Bronchial epithelial cell (primary cell): ENCODE data around the gene CAMK2A. TPM values are rescaled to one million over a fixed set of nuclear protein-coding genes. Genes with fewer than 3 reads are reported as not detected.
A peak's percentile ranks its signal among the peaks of the same experiment; 100 is the strongest.

Experiments
- DNase-seq: peaks from one replicate; pipeline ENCODE4 v3.0.0-alpha.2; 2010; ENCODE audit warnings: low read depth
- FAIRE-seq: peaks from 2 replicates; lab custom pipeline; 2011; peaks lifted over from hg19 to GRCh38; lab: Jason Lieb, UNC
- H3K27me3 ChIP-seq: 2 replicates; pipeline ENCODE4 v1.5.1; 2011; ENCODE audit warnings: low read length; ENCODE audit not compliant: control insufficient read depth, insufficient read depth
- H3K36me3 ChIP-seq: 2 replicates; pipeline ENCODE4 v1.5.1; 2011; ENCODE audit warnings: low read length; ENCODE audit not compliant: control insufficient read depth, insufficient read depth
- H3K4me3 ChIP-seq: 2 replicates; pipeline ENCODE4 v1.5.1; 2011; ENCODE audit warnings: mild to moderate bottlenecking, low read depth, low read length, control low read depth
- total RNA-seq: library from RNA; depleted of rRNA; stranded (reverse); fragments of >200 nt; gene quantifications from 2 replicates; pipeline ENCODE4 v1.2.1, GENCODE V29; 2014
- TF ChIP-seq, protein P1 (sequence below): IDR thresholded peaks from 2 replicates; pipeline ENCODE4 v1.5.1; 2011; ENCODE audit warnings: mild to moderate bottlenecking, moderate library complexity, low read length, control low read depth, inconsistent platforms; ENCODE audit not compliant: insufficient read depth, severe bottlenecking

The CAMK2A gene
- total RNA-seq, 1 donor from 2014 or later = under 0.01 TPM

DNA sequence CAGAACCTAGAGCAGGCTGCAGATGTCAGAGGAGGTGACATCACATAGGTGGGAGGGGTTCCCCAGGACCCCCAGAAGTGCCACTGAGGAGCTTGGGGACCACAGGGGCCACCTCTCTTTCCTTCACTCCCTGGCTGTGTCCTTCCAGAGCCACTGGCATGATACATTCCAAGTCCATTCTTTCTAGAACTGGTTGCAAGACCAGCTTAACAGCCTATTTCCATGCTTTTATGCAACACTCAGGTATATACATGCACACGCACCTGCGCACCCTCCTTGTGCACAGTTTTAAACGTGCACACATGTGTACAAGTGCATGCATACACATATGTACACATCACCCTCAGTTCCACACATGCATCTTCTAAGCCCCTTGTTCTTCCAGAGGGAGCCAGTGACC, 60.0 kb downstream of the CAMK2A start:
- no peak overlapping the region for H3K4me3 ChIP-seq
- H3K27me3 ChIP-seq = no peaks in the 10 kb centered on the region
- TF ChIP-seq, protein P1, sequence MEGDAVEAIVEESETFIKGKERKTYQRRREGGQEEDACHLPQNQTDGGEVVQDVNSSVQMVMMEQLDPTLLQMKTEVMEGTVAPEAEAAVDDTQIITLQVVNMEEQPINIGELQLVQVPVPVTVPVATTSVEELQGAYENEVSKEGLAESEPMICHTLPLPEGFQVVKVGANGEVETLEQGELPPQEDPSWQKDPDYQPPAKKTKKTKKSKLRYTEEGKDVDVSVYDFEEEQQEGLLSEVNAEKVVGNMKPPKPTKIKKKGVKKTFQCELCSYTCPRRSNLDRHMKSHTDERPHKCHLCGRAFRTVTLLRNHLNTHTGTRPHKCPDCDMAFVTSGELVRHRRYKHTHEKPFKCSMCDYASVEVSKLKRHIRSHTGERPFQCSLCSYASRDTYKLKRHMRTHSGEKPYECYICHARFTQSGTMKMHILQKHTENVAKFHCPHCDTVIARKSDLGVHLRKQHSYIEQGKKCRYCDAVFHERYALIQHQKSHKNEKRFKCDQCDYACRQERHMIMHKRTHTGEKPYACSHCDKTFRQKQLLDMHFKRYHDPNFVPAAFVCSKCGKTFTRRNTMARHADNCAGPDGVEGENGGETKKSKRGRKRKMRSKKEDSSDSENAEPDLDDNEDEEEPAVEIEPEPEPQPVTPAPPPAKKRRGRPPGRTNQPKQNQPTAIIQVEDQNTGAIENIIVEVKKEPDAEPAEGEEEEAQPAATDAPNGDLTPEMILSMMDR = no peak
- DNase-seq = no peak
- H3K36me3 ChIP-seq = no peaks in the 10 kb centered on the region
- FAIRE-seq = peak; percentile 18

DNA sequence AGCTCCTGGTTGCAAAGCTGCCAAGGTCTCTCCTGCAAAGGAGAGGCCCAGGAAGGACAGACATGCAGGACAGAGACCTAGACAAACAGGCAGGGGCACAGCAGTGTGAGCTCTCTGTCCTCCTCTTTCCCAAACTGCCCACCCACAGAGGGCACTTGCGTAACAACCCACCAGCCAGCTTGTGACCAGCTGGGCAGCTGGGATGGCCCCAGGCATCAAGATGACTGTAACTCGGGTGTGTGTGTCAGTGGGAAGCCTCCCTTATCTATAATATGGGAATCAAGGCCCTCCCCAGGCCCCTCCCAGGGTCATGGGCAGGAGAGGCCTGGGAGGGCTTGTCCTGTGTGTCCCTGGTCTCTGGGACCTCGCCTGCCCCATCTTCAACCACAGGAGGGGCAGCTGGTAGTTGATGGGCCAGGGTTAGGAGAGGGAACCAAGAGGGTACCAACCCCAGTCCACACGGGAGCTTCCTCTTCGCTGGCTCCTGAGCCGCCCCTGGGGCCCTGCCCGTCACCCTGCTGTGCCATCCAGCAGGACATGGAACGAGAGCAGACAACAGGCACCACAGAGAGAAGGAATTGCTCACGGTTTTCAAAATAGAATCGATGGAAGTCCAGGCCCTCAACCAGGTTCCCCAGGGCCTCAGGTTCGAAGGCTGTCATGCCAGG, 61.8 kb downstream of the CAMK2A start:
- DNase-seq (peak; percentile 13), FAIRE-seq (no peak)
- no peaks in the 10 kb centered on the region for H3K27me3 ChIP-seq
- H3K4me3 ChIP-seq = no peak overlapping the region
- TF ChIP-seq, protein P1 = no peak
- H3K36me3 ChIP-seq = no peaks in the 10 kb centered on the region

DNA sequence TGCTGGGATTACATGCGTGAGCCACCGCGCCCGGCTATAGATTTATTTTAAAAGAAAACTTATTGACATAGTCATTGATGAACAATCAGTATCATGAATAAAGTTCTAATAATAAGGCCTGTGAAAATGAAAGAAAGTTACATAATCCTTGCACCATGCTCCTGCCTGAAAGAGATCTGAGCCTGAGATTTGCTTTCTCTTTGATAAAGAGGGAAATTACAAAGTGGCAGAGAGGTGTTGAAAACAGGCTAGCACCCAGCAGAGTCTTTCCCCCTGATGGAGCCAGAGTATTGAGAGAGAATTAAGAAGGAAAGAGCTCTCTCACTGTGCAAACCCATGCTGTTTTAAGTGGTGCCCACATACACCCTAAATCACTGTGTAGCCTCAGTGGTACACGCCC, 62.5 kb downstream of the CAMK2A start:
- H3K4me3 ChIP-seq = no peak overlapping the region
- H3K27me3 ChIP-seq = no peaks in the 10 kb centered on the region
- FAIRE-seq = no peak
- DNase-seq = no peak
- no peaks in the 10 kb centered on the region for H3K36me3 ChIP-seq
- TF ChIP-seq, protein P1 = no peak

DNA sequence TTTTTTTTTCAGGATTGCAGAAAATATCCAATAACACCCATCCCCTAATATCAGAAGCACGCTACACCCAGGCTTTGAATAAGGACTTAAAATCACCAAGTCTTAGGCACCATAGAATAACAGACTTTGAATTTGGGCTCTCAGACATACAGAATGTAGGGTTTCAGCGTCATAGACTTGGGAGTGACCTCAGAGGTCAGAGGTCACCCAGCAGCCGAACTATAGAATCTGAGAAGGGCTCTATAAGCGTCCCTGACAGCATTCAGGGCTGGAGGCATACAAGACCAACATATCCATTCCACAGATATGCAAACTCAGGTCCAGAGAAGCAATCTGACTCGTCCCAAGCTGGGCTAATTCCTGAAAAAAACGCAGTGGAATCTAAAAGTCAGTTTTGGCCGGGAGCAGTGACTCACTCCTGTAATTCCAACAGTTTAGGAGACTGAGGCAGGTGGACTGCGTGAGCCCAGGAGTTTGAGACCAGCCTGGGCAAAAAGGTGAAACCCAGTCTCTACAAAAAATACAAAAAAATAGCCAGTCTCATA, 65.0 kb downstream of the CAMK2A start:
- no peak for FAIRE-seq
- TF ChIP-seq, protein P1 = no peak

DNA sequence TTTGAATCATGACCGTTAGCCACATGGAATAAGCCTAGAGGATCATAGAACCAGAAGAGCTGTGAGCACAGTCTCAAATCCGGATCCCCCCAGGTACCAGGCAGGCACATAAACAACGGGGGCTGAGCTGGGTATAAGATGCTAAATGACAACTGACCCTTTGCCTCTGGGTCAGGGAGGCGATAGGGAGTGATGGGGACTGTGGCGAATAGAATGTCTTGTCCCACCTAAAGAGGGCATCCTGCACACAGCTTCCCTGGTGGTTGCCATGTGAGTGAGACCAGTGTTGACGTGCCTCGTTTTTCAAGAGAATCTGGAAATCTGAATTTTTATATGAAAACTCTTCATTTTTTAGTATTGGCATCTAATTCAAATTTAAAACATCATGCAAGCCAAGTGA, 66.1 kb downstream of the CAMK2A start:
- Histone ChIP-seq H3K36me3 (no peaks in the 10 kb centered on the region), H3K27me3 (no peaks in the 10 kb centered on the region), H3K4me3 (no peak overlapping the region)
- DNase-seq = no peak
- TF ChIP-seq, protein P1 = no peak
- peak; percentile 79 for FAIRE-seq

More for the DNA sequence above, 65.0 kb downstream of the CAMK2A start:
- no peak for DNase-seq
- H3K27me3 ChIP-seq = no peaks in the 10 kb centered on the region
- no peak overlapping the region for H3K4me3 ChIP-seq
- no peaks in the 10 kb centered on the region for H3K36me3 ChIP-seq

DNA sequence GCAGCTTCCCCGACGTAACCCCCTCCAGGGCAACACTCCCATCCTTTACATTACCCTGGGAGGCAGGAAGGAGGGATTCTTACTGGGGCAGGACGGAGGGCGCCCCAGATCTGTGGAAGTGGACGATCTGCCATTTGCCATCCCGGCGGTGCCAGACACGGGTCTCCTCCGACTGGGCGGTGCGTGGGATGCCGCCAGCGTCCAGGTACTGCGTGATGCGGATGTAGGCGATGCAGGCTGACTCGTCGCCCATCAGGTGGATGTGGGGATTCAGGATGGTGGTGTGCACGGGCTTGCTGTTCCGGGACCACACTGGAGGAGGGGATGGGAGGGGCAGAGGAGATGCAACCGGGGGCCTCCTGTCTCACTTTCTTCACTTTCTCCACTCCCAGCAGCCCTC, 66.7 kb downstream of the CAMK2A start:
- Histone ChIP-seq H3K36me3 (no peaks in the 10 kb centered on the region), H3K27me3 (no peaks in the 10 kb centered on the region), H3K4me3 (no peak overlapping the region)
- TF ChIP-seq, protein P1 = no peak
- DNase-seq (no peak), FAIRE-seq (no peak)
